Neural crest cell (in vitro differentiated cells): ENCODE data around the gene TUNAR. TPM values are rescaled to one million over a fixed set of nuclear protein-coding genes. Genes with fewer than 3 reads are reported as not detected.
"Not testable (repeated sequence)": the region's sequence is repeated elsewhere in the genome, so short reads cannot be mapped to it uniquely, and the experiment has no call there.

Experiments
- DNase-seq: peaks from one replicate; pipeline ENCODE4 v3.0.0; 2021; ENCODE audit warnings: low read depth, mixed read lengths, low spot score
- H3K27ac Mint-ChIP-seq: one replicate; pipeline ENCODE4 v1.8.0; 2021; ENCODE audit warnings: mild to moderate bottlenecking, mixed read lengths; ENCODE audit not compliant: unreplicated experiment
- H3K27me3 Mint-ChIP-seq: 2 replicates; pipeline ENCODE4 v1.8.0; 2021; ENCODE audit warnings: low read depth, mild to moderate bottlenecking, mixed read lengths
- H3K36me3 Mint-ChIP-seq: 2 replicates; pipeline ENCODE4 v1.8.0; 2021; ENCODE audit warnings: low read depth, mild to moderate bottlenecking, mixed read lengths
- H3K4me1 Mint-ChIP-seq: 2 replicates; pipeline ENCODE4 v1.8.0; 2021; ENCODE audit warnings: mixed read lengths
- H3K4me3 Mint-ChIP-seq: one replicate; pipeline ENCODE4 v1.8.0; 2021; ENCODE audit warnings: mild to moderate bottlenecking, mixed read lengths
- H3K9me3 Mint-ChIP-seq: 2 replicates; pipeline ENCODE4 v1.8.0; 2021; ENCODE audit warnings: mixed read lengths
- total RNA-seq: library from RNA; stranded (reverse); gene quantifications from 2 replicates; pipeline ENCODE4 v1.2.1, GENCODE V29; 2021
- TF ChIP-seq, protein P1 (sequence below): fragments of 200-600 bp; sonication (generic); conservative IDR thresholded peaks from 2 replicates; pipeline ENCODE4 v1.5.0; 2021; ENCODE audit warnings: antibody characterized with exemption, mild to moderate bottlenecking

TUNAR gene
- total RNA-seq, 1 donor from 2014 or later = 4.7 TPM

DNA sequence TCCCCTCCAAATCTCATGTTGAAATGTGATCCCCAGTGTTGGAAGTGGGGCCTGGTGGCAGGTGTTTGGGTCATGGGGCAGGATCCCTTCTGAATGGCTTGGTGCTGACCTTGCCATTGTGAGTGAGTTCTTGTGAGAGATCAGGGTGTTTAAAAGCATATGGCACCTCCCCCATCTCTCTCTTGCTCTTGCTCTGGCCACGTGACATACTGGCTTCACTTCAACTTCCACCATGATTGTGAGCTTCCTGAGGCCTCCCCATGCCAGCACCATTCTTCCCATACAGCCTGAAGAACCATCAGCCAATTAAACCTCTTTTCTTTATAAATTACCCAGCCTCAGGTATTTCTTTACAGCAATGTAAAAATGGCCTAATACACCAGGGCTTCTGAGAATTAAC is 82.7 kb downstream of the TUNAR start:
- Mint-ChIP-seq H3K4me1 (peaks cover 50% of the 10 kb centered on the region), H3K36me3 (no peaks in the 10 kb centered on the region), H3K27me3 (no peaks in the 10 kb centered on the region), H3K9me3 (no peaks in the 10 kb centered on the region), H3K27ac (no peak overlapping the region), H3K4me3 (no peak overlapping the region)
- TF ChIP-seq, protein P1, sequence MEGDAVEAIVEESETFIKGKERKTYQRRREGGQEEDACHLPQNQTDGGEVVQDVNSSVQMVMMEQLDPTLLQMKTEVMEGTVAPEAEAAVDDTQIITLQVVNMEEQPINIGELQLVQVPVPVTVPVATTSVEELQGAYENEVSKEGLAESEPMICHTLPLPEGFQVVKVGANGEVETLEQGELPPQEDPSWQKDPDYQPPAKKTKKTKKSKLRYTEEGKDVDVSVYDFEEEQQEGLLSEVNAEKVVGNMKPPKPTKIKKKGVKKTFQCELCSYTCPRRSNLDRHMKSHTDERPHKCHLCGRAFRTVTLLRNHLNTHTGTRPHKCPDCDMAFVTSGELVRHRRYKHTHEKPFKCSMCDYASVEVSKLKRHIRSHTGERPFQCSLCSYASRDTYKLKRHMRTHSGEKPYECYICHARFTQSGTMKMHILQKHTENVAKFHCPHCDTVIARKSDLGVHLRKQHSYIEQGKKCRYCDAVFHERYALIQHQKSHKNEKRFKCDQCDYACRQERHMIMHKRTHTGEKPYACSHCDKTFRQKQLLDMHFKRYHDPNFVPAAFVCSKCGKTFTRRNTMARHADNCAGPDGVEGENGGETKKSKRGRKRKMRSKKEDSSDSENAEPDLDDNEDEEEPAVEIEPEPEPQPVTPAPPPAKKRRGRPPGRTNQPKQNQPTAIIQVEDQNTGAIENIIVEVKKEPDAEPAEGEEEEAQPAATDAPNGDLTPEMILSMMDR = no peak
- no peak for DNase-seq

DNA sequence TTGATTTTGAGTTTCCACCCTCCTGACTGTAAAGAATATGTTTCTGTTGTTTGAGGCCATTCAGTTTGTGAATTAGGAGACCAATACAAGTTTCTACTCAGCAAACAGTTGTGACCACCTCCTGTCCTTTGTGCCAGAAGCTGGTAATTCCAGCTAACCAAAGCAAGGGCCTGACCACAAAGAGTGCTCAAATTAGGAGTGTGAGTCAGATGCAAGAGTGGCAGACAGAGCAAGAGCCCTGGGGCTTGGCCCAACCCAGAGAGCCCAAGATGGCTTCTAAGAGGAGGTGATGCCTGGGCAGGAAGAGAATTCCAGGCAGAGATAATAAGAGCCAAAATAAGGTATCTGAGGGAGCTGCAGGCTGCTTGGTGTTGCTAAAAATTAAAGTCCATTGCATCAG is 84.8 kb downstream of the TUNAR start:
- DNase-seq = no peak
- TF ChIP-seq, protein P1 = no peak
- Mint-ChIP-seq H3K27ac (no peak overlapping the region), H3K27me3 (no peaks in the 10 kb centered on the region), H3K9me3 (peaks cover 3% of the 10 kb centered on the region), H3K36me3 (peaks cover 2% of the 10 kb centered on the region), H3K4me1 (peaks cover 50% of the 10 kb centered on the region), H3K4me3 (no peak overlapping the region)

DNA sequence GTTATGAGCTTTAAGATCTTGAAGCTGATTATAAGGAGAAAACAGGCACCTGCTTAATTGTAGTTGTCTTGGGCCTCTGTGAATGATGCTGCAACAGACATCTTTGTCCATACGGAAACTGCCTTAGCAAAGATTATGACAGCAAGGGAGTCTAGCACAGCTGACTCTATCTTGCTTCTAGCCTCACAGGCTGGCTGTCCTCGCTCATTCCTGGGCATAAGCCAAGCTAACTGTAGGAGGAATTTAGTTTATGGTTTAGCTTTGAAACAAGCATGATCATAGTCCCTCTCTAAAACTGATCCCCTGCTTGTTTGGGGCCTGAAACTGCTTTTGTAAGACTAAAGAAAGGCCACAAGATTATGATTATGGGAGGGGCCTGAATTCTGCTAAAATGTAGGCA is 88.3 kb downstream of the TUNAR start:
- TF ChIP-seq, protein P1 = no peak
- H3K4me3 Mint-ChIP-seq = no peak overlapping the region
- no peak for DNase-seq
- H3K27me3 Mint-ChIP-seq = no peaks in the 10 kb centered on the region
- peaks cover 28% of the 10 kb centered on the region for H3K4me1 Mint-ChIP-seq
- peaks cover 3% of the 10 kb centered on the region for H3K9me3 Mint-ChIP-seq
- peaks cover 2% of the 10 kb centered on the region for H3K36me3 Mint-ChIP-seq
- H3K27ac Mint-ChIP-seq = no peak overlapping the region

DNA sequence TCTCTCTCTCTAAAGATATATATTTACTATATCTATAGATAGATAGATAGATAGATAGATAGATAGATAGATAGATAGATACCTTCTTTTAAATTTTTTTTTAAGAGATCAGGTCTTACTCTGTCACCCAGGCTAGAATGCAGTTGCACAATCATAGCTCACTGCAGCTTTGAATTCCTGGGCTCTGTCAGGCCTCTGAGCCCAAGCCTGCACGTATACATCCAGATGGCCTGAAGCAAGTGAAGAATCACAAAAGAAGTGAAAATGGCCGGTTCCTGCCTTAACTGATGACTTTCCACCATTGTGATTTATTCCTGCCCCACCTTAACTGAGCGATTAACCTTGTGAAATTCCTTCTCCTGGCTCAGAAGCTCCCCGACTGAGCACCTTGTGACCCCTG is 91.4 kb downstream of the TUNAR start:
- not testable (repeated sequence) for H3K9me3 Mint-ChIP-seq, H3K27me3 Mint-ChIP-seq, H3K27ac Mint-ChIP-seq, H3K4me3 Mint-ChIP-seq, H3K36me3 Mint-ChIP-seq, DNase-seq
- peaks cover 11% of the 10 kb centered on the region for H3K4me1 Mint-ChIP-seq

Other genes starting within 250 kb of the TUNAR start
- gene TCL1B, start 190.4 kb upstream of the TUNAR start, total RNA-seq = not detected in 2 replicates
- not detected in 2 replicates for gene TCL1A, start 162.7 kb upstream of the TUNAR start, total RNA-seq
- gene C14orf132, start 162.5 kb downstream of the TUNAR start, total RNA-seq = 38.2 and 42.1 TPM in 2 replicates